Inflammatory macrophage treated with lipopolysaccharide for 4 hours (primary cell): ENCODE measurements around the gene CDKL4.
A peak's percentile ranks its signal among the peaks of the same experiment; 100 is the strongest.
"Not testable (repeated sequence)": the region's sequence is repeated elsewhere in the genome, so short reads cannot be mapped to it uniquely, and the experiment has no call there.

Experiments used
- DNase-seq: peaks from one replicate; pipeline ENCODE4 v3.0.0-alpha.2; 2020

The CDKL4 gene

GRCh38 chr2:39228413-39229209, 15.2 kb downstream of the CDKL4 start:
- DNase-seq, result no peak

GRCh38 chr2:39227628-39228412, 15.9 kb downstream of the CDKL4 start:
- peak; percentile 75 for DNase-seq

GRCh38 chr2:39225567-39225966, 18.2 kb downstream of the CDKL4 start:
- DNase-seq, result peak; percentile 65

- no peak for DNase-seq
Observed at GRCh38 chr2:39223909-39224308, 19.9 kb downstream of the CDKL4 start.

- DNase-seq, result no peak
Observed at GRCh38 chr2:39221459-39221858, 22.3 kb downstream of the CDKL4 start.

DNA sequence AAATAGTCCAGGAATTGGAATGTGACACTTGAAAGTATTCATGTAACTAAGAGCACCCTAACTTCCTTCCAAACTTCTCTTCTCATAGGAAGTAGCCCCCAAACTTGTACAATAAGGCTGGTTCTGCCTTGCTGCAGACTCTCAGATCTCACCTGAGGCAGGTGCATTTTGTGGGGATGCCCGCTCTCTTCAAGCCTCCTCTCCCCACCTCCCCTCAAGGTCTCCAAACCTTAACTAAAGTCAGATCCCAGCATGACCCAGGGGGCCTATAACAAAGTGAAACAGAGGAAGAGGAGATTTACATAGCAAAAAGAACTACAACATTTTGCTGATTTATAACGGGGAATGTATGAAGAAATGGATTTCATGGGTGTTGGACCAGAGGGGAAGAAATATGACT, 23.6 kb downstream of the CDKL4 start:
- DNase-seq, result no peak

DNA sequence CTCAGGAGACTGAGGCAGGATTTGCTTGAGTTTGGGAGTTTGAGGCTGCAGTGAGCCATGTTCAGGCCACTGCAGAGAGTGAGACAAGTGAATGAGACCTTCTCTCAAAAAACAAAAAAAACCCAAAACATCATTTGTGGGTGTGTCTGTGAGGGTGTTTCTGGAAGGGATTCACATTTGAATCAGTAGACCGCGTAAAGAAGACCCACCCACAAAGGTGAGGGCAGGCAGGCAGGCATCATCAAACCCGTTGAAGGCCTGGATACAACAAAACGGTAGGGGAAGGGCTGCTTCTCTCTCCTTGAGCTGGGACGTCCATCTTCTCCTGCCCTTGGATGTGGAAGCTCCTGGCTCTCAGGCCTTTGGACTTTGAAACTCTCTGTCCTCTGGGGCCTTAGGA, 25.4 kb downstream of the CDKL4 start:
- DNase-seq, result no peak

- DNase-seq, result no peak
Observed at GRCh38 chr2:39217192-39217550, 26.6 kb downstream of the CDKL4 start.

DNA sequence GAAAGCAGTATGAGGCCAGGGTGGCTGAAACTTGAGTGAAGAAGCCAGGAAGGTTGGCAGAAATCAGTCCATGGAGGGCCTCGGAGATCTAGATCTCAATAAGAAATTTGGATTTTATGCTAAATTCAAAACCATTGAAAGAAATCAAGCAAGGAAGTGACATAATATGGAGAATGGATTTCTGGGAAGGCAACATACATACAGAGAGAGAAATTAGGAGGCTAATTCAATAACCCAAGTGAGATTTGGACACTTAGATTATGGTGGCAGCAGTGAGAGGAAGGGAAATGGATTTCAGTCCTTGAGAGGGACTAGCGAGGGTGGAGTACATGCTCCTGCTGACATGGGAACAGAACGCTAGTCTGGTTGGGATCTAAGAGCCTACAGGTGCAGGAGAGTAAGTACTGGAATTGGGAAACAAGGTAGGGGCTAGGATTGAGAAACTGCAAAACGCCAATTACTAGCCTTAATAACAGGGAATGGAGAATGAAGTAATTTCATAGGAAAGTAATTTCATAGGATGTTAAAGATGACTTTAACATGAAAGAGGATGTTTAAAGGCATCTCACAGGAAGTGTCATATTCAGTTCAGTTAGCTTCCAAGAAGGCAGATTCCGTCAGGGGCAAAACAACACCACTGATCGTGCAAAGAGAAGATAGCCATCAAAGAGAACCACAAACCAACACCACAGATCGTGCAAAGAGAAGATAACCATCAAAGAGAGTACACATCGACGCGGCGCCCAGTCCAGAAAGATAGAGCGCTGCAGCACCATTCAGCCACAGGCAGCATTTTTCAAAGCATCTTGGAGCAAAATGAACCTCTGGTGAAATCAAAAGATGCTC, 27.2 kb downstream of the CDKL4 start:
- no peak for DNase-seq

- no peak for DNase-seq
Observed at GRCh38 chr2:39215545-39215944, 28.2 kb downstream of the CDKL4 start.

DNA sequence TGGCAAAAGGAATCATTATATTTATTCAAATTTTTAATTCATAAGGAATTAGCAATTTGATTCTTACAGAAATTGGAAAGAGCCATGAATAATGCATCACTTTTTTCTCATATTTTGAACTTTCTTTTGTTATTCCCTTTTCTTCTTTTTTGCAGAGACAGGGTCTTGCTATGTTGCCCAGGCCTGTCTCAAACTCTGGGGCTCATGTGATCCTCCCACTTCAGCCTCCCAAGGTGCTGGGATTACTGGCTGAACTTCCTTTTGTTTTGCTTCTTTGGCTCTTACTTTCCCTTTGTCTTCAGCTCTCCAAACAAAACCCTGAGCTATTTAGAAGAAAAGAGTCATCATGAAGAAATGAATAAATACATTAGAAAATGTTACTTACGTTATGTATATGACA, 30.8 kb downstream of the CDKL4 start:
- DNase-seq, result no peak

- DNase-seq, result no peak
Observed at GRCh38 chr2:39210846-39211245, 32.9 kb downstream of the CDKL4 start.

GRCh38 chr2:39203382-39203781, 40.4 kb downstream of the CDKL4 start:
- no peak for DNase-seq

- no peak for DNase-seq
Observed at GRCh38 chr2:39202639-39203369, 41.0 kb downstream of the CDKL4 start.

GRCh38 chr2:39197003-39197402, 46.8 kb downstream of the CDKL4 start:
- DNase-seq, result not testable (repeated sequence)

DNA sequence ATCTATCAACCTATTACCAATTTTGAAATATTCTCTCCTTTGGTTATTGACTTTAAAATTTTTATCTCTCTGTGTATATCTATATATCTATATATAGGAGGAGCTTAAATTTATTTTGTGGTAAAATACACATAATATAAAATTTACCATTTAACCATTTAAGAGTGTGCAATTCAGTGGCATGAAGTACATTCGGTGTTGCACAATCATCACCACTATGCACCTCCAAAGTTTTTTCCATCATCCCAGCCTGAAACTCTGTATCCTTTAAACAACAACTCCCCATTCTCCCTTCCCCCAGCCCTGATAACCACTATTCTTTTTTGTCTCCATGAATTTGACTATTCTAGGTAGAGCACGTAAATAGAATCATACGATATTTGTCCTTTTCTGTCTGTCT, 49.1 kb downstream of the CDKL4 start:
- DNase-seq, result no peak

- no peak for DNase-seq
Observed at GRCh38 chr2:39188960-39189494, 54.7 kb downstream of the CDKL4 start.

DNA sequence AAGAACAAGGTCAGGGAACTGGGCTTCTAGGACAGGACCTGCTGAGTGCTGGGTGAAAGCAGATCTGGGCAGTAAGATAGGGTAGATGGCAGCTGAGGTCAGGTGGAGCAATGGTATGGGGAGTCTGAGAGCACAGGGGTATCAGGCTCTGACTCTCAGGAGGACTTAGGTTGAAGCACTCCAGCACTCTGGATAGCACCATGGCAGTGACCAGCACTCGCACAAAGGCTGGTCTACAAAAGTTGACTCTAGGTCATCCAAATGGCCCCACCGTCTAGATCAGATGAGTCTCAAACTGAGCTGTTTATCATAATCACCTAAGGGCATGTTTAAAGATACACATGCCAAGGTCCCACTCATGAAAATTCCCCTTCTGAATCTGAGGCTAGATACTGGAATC, 60.1 kb downstream of the CDKL4 start:
- no peak for DNase-seq

DNA sequence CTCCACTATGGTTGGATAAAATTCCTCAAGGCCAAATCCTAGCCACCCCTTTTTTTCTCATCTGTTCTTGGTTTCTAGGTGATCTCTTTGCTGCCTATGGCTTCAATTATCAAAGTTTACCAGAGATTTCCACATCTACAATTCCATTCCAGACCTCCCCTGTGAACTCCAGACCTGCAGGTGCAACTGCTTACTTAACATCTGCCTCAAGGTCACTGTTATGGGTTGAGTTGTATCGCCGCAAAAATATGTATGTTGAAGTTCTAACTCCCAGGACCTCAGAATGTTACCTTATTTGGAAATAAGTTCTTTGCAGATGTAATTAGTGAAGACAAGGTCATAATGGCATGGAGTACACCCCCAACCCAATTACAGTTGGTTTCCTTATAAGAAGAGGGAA, 62.5 kb downstream of the CDKL4 start:
- DNase-seq, result no peak

DNA sequence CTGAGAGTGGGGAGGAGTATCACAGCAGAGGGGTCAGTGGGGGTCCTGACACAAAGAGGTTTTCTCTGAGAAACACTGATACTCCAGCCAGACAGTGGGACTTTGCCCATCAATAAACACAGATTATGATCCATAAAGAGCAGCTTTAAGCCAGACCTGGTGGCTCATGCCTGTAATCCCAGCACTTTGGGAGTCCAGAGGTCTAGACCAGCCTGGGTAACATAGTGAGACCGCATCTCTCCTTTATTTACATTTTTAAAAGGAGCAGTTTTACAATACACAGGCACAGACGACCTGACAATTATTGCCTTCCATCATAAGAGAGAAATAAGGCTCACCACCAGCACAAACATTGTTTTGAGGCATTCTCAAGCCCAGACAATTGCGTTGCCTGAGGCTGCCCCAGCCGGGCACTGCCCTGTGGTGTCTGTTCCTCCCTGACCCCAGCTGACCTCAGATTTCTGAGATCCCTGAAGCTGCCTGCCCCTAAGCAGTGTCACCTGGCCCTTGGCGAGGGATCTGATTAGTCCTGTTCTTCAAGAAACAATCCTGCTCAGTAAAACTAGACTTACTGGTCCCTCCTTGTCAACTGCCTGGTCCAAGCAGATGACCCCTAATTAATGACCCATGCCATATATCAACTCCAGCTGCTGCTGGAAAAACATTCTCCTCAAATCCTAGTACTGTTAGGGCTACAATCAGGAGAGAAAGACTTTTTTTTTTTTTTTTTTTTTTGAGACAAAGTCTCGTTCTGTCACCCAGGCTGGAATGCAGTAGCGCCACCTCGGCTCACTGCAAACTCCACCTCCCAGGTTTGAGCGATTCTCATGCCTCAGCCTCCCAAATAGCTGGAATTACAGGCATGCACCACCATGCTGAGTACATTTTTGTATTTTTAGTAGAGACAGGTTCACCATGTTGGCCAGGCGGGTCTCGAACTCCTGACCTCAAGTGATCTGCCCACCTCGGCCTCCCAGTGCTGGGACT, 63.5 kb downstream of the CDKL4 start:
- no peak for DNase-seq

DNA sequence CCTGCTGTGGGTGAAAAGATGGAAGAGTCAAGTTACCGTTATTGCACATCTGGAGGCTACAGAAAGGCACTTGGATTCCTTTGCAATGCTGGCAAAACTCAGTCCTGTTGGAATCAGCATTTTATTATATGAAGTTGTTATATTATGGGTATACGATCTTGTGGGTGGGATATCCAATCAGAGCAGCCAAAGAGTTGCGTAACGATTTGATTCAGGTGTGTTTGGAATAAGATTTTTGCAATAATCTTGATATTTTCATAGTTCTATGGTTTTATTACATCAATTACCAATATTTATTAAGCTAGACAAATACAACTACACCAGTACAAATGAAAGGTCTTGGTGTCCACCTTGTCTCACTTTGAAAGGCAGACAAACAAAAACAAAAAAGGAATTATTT, 65.0 kb downstream of the CDKL4 start:
- DNase-seq, result no peak
